HepG2 (cell line): Measurements from ENCODE around the gene TBX21. TPM values are rescaled to one million over a fixed set of nuclear protein-coding genes. Genes with fewer than 3 reads are reported as not detected.

ENCODE experiments used
- MAFK ChIP-seq, 2 experiments: IDR thresholded peaks in 1 of 2; conservative IDR thresholded peaks in 1 of 2; 2 replicates each; pipeline ENCODE4 v1.6.1; 2011; ENCODE audit warnings: improper control_type of control experiment in 2 of 2, low read length in 2 of 2
- MBNL3 ChIP-seq: fragments of 250-450 bp; sonication (Bioruptor Pico); conservative IDR thresholded peaks from 2 replicates; pipeline ENCODE4 v1.8.0; 2022; ENCODE audit warnings: mild to moderate bottlenecking, inconsistent platforms
- NFYB ChIP-seq: sonication (generic); formaldehyde crosslinking; IDR thresholded peaks from 2 replicates; pipeline ENCODE4 v1.4.0; 2020; ENCODE audit warnings: missing genetic modification reagents
- RBAK ChIP-seq: sonication (generic); formaldehyde crosslinking; IDR thresholded peaks from 2 replicates; pipeline ENCODE4 v1.5.1; 2020; ENCODE audit warnings: mild to moderate bottlenecking, missing genetic modification reagents
- SRSF1 ChIP-seq: fragments of 200-400 bp; formaldehyde crosslinking; optimal IDR thresholded peaks from 2 replicates; pipeline ENCODE3; 2017; ENCODE audit warnings: mild to moderate bottlenecking, low read depth, low read length, moderate library complexity
- YEATS4 ChIP-seq: sonication (generic); formaldehyde crosslinking; IDR thresholded peaks from 2 replicates; pipeline ENCODE4 v1.4.0; 2020; ENCODE audit warnings: missing genetic modification reagents, borderline replicate concordance
- ZBTB42 ChIP-seq: sonication (generic); formaldehyde crosslinking; IDR thresholded peaks from 2 replicates; pipeline ENCODE4 v1.5.0; 2020; ENCODE audit warnings: mild to moderate bottlenecking, missing genetic modification reagents
- ZNF160 ChIP-seq: sonication (generic); formaldehyde crosslinking; IDR thresholded peaks from 2 replicates; pipeline ENCODE4 v1.8.0; 2022; ENCODE audit warnings: mild to moderate bottlenecking, inconsistent platforms, missing genetic modification reagents
- ZNF232 ChIP-seq: sonication (generic); formaldehyde crosslinking; IDR thresholded peaks from 2 replicates; pipeline ENCODE4 v1.4.0; 2020; ENCODE audit warnings: missing genetic modification reagents, borderline replicate concordance
- ZNF451 ChIP-seq: sonication (generic); formaldehyde crosslinking; IDR thresholded peaks from 2 replicates; pipeline ENCODE4 v1.5.0; 2020; ENCODE audit warnings: mild to moderate bottlenecking, missing genetic modification reagents
- ZNF577 ChIP-seq: sonication (generic); formaldehyde crosslinking; IDR thresholded peaks from 2 replicates; pipeline ENCODE4 v1.4.0; 2020; ENCODE audit warnings: mild to moderate bottlenecking, low read depth, missing genetic modification reagents, borderline replicate concordance
- ZNF615 ChIP-seq: sonication (generic); formaldehyde crosslinking; IDR thresholded peaks from 2 replicates; pipeline ENCODE4 v1.5.0; 2020; ENCODE audit warnings: mild to moderate bottlenecking, missing genetic modification reagents, borderline replicate concordance
- ZNF737 ChIP-seq: sonication (generic); formaldehyde crosslinking; IDR thresholded peaks from 2 replicates; pipeline ENCODE4 v1.5.0; 2020; ENCODE audit warnings: missing genetic modification reagents, mild to moderate bottlenecking, borderline replicate concordance
- ZZZ3 ChIP-seq: sonication (generic); formaldehyde crosslinking; IDR thresholded peaks from 2 replicates; pipeline ENCODE4 v1.4.0; 2020; ENCODE audit warnings: missing genetic modification reagents, mild to moderate bottlenecking, borderline replicate concordance
- polyA plus RNA-seq, 8 experiments: library from polyadenylated mRNA; depleted of rRNA in 3 of 8; stranded (reverse) in 7 of 8; unstranded in 1 of 8; fragments of >200 nt; fragmentation: Illumina TruSeq in 4 of 8; extraction: Trizol in 4 of 8; gene quantifications; 2 replicates each; pipeline versions ENCODE4 v1.2.1 to v1.2.3, GENCODE V29; 2011 to 2016; ENCODE audit warnings: low read depth in 4 of 8, missing spikeins in 1 of 8, mixed read lengths in 1 of 8; ENCODE audit not compliant: insufficient read depth in 1 of 8
- total RNA-seq, 5 experiments: library from RNA; depleted of rRNA; stranded (reverse); fragments of >200 nt; fragmentation: Illumina TruSeq; extraction: Trizol; gene quantifications; 2 replicates each; pipeline ENCODE4 v1.2.3, GENCODE V29; 2016; ENCODE audit warnings: low read depth in 1 of 5
- TF ChIP-seq, protein P1 (sequence below): sonication (generic); formaldehyde crosslinking; IDR thresholded peaks from 2 replicates; pipeline ENCODE4 v1.4.0; 2020; ENCODE audit warnings: mild to moderate bottlenecking, missing genetic modification reagents, borderline replicate concordance
- TF ChIP-seq, protein P2 (sequence below): sonication (generic); formaldehyde crosslinking; IDR thresholded peaks from 2 replicates; pipeline ENCODE4 v1.8.0; 2022; ENCODE audit warnings: mild to moderate bottlenecking, missing genetic modification reagents, borderline replicate concordance
- TF ChIP-seq, protein P3 (sequence below): sonication (generic); formaldehyde crosslinking; IDR thresholded peaks from 2 replicates; pipeline ENCODE4 v1.8.1; 2023; ENCODE audit warnings: mild to moderate bottlenecking, missing genetic modification reagents
- TF ChIP-seq, protein P4 (sequence below): sonication (generic); formaldehyde crosslinking; IDR thresholded peaks from 2 replicates; pipeline ENCODE4 v1.4.0; 2020; ENCODE audit warnings: missing genetic modification reagents
- TF ChIP-seq, protein P5 (sequence below): sonication (generic); formaldehyde crosslinking; conservative IDR thresholded peaks from 2 replicates; pipeline ENCODE4 v1.4.0; 2020; ENCODE audit warnings: missing genetic modification reagents

The TBX21 gene
- total and polyA plus RNA-seq, 2 of the 13 experiments (the other 11 are each of a cell fraction or from before 2014, with no cell fraction given) = not detected

DNA sequence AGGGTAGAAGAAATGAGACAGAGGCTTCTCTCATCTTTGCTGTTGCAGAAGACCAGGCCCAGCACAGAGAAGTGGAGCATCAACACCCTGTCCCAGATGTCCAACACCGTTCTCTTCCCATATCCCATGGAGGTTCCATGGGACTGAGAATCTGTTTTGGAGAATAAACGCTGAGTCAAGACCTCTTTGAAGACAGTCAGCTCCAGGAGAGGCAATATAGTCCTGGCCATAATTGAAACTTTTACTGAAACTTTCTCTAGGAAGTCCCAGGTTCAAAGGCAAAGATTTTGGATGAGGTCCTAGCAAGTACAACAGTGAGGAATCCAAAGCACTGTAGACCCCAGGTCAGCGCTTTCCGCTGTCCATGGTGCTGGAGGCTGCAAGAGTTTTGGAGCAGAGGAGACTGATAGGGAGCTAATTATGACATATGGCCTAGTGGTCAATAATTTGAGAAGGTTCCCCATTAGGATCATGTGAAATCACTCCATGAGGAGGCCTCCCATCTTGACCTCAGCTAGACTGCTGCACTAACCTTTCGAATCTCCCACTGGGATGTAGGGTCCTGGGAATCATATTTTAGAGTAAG, 52.6 kb downstream of the TBX21 start (continued):
- TF ChIP-seq, protein P1, sequence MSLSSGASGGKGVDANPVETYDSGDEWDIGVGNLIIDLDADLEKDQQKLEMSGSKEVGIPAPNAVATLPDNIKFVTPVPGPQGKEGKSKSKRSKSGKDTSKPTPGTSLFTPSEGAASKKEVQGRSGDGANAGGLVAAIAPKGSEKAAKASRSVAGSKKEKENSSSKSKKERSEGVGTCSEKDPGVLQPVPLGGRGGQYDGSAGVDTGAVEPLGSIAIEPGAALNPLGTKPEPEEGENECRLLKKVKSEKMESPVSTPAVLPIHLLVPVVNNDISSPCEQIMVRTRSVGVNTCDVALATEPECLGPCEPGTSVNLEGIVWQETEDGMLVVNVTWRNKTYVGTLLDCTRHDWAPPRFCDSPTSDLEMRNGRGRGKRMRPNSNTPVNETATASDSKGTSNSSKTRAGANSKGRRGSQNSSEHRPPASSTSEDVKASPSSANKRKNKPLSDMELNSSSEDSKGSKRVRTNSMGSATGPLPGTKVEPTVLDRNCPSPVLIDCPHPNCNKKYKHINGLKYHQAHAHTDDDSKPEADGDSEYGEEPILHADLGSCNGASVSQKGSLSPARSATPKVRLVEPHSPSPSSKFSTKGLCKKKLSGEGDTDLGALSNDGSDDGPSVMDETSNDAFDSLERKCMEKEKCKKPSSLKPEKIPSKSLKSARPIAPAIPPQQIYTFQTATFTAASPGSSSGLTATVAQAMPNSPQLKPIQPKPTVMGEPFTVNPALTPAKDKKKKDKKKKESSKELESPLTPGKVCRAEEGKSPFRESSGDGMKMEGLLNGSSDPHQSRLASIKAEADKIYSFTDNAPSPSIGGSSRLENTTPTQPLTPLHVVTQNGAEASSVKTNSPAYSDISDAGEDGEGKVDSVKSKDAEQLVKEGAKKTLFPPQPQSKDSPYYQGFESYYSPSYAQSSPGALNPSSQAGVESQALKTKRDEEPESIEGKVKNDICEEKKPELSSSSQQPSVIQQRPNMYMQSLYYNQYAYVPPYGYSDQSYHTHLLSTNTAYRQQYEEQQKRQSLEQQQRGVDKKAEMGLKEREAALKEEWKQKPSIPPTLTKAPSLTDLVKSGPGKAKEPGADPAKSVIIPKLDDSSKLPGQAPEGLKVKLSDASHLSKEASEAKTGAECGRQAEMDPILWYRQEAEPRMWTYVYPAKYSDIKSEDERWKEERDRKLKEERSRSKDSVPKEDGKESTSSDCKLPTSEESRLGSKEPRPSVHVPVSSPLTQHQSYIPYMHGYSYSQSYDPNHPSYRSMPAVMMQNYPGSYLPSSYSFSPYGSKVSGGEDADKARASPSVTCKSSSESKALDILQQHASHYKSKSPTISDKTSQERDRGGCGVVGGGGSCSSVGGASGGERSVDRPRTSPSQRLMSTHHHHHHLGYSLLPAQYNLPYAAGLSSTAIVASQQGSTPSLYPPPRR = no peak
- TF ChIP-seq, protein P2, sequence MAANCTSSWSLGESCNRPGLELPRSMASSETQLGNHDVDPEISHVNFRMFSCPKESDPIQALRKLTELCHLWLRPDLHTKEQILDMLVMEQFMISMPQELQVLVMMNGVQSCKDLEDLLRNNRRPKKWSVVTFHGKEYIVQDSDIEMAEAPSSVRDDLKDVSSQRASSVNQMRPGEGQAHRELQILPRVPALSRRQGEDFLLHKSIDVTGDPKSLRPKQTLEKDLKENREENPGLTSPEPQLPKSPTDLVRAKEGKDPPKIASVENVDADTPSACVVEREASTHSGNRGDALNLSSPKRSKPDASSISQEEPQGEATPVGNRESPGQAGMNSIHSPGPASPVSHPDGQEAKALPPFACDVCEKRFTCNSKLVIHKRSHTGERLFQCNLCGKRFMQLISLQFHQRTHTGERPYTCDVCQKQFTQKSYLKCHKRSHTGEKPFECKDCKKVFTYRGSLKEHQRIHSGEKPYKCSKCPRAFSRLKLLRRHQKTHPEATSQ (CRISPR knock-in tag) = no peak
- no peak for TF ChIP-seq ZNF615 (CRISPR knock-in tag)
- TF ChIP-seq MAFK (conservative IDR thresholded peaks at IDR 0.05 in 1 of 2, IDR thresholded peaks at IDR 0.05 in 1 of 2; ENCODE audit: low read length in 2 of 2) = no peak
- TF ChIP-seq, protein P3, sequence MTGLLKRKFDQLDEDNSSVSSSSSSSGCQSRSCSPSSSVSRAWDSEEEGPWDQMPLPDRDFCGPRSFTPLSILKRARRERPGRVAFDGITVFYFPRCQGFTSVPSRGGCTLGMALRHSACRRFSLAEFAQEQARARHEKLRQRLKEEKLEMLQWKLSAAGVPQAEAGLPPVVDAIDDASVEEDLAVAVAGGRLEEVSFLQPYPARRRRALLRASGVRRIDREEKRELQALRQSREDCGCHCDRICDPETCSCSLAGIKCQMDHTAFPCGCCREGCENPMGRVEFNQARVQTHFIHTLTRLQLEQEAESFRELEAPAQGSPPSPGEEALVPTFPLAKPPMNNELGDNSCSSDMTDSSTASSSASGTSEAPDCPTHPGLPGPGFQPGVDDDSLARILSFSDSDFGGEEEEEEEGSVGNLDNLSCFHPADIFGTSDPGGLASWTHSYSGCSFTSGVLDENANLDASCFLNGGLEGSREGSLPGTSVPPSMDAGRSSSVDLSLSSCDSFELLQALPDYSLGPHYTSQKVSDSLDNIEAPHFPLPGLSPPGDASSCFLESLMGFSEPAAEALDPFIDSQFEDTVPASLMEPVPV (CRISPR knock-in tag) = no peak
- peak; percentile 24; the same call in 1 of the 2 replicates for TF ChIP-seq NFYB (CRISPR knock-in tag)
- TF ChIP-seq ZZZ3 = no peak
- TF ChIP-seq ZBTB42 = no peak
- TF ChIP-seq, protein P4, sequence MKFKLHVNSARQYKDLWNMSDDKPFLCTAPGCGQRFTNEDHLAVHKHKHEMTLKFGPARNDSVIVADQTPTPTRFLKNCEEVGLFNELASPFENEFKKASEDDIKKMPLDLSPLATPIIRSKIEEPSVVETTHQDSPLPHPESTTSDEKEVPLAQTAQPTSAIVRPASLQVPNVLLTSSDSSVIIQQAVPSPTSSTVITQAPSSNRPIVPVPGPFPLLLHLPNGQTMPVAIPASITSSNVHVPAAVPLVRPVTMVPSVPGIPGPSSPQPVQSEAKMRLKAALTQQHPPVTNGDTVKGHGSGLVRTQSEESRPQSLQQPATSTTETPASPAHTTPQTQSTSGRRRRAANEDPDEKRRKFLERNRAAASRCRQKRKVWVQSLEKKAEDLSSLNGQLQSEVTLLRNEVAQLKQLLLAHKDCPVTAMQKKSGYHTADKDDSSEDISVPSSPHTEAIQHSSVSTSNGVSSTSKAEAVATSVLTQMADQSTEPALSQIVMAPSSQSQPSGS (CRISPR knock-in tag) = peak; percentile 57; the same call in 1 of the 2 replicates
- TF ChIP-seq YEATS4 (CRISPR knock-in tag) = no peak
- TF ChIP-seq, protein P5, sequence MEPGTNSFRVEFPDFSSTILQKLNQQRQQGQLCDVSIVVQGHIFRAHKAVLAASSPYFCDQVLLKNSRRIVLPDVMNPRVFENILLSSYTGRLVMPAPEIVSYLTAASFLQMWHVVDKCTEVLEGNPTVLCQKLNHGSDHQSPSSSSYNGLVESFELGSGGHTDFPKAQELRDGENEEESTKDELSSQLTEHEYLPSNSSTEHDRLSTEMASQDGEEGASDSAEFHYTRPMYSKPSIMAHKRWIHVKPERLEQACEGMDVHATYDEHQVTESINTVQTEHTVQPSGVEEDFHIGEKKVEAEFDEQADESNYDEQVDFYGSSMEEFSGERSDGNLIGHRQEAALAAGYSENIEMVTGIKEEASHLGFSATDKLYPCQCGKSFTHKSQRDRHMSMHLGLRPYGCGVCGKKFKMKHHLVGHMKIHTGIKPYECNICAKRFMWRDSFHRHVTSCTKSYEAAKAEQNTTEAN (CRISPR knock-in tag) = 0 out of 2 replicates have a peak, but pooled peaks have one; percentile 75
- no peak for TF ChIP-seq ZNF160 (CRISPR knock-in tag)
- no peak for TF ChIP-seq ZNF577 (CRISPR knock-in tag)
- no peak for TF ChIP-seq ZNF451 (CRISPR knock-in tag)
- TF ChIP-seq SRSF1 = no peak
- TF ChIP-seq RBAK (CRISPR knock-in tag) = no peak
- no peak for TF ChIP-seq MBNL3 (CRISPR knock-in tag)
- TF ChIP-seq ZNF232 (CRISPR knock-in tag) = peak; percentile 94
- TF ChIP-seq ZNF737 (CRISPR knock-in tag) = no peak
